ENCODE measurements around the gene SLC1A3. TPM values are rescaled to one million over a fixed set of nuclear protein-coding genes. Genes with fewer than 3 reads are reported as not detected.

Gene SLC1A3
- total RNA-seq: 13.0 and 16.9 TPM in 2 replicates

GRCh38 chr5:36606428-36607113 lies at the start of gene SLC1A3:
Gene SLC1A3, plus strand, starts transcription at chr5:36606606. Its CDS starts 1,818 bp downstream, at chr5:36608424.

All from nasal cavity respiratory epithelium epithelial cell of viscerocranial mucosa (primary cell).